Skeletal muscle satellite cell (primary cell): ENCODE data around the gene HNRNPF. TPM values are rescaled to one million over a fixed set of nuclear protein-coding genes. Genes with fewer than 3 reads are reported as not detected.
A peak's percentile ranks its signal among the peaks of the same experiment; 100 is the strongest.
"Not testable (repeated sequence)": the region's sequence is repeated elsewhere in the genome, so short reads cannot be mapped to it uniquely, and the experiment has no call there.

ENCODE experiments used
- H3K27me3 ChIP-seq: 2 replicates; pipeline ENCODE4 v1.7.0; 2013; ENCODE audit warnings: low read length; ENCODE audit not compliant: control insufficient read depth, insufficient read depth
- H3K36me3 ChIP-seq: 2 replicates; pipeline ENCODE4 v1.7.0; 2013; ENCODE audit warnings: mild to moderate bottlenecking, control low read depth, low read length; ENCODE audit not compliant: insufficient read depth
- H3K4me1 ChIP-seq: 2 replicates; pipeline ENCODE4 v1.7.0; 2013; ENCODE audit warnings: low read length; ENCODE audit not compliant: control insufficient read depth, insufficient read depth
- H3K4me2 ChIP-seq: 2 replicates; pipeline ENCODE4 v1.7.0; 2013; ENCODE audit warnings: mild to moderate bottlenecking, low read length
- H3K4me3 ChIP-seq: 2 replicates; pipeline ENCODE4 v1.7.0; 2013; ENCODE audit warnings: low read length
- H3K9ac ChIP-seq: 2 replicates; pipeline ENCODE4 v1.7.0; 2013; ENCODE audit warnings: mild to moderate bottlenecking, low read depth, low read length, moderate library complexity
- H3K9me3 ChIP-seq: replicated peaks from 2 replicates; pipeline ENCODE4 v1.7.0; 2013; ENCODE audit warnings: mild to moderate bottlenecking, control low read depth, low read length
- small RNA-seq: library from RNA; depleted of rRNA; stranded (forward); fragments of <200 nt; gene quantifications from one replicate; pipeline ENCODE3, GENCODE V24; 2012

Gene HNRNPF

DNA sequence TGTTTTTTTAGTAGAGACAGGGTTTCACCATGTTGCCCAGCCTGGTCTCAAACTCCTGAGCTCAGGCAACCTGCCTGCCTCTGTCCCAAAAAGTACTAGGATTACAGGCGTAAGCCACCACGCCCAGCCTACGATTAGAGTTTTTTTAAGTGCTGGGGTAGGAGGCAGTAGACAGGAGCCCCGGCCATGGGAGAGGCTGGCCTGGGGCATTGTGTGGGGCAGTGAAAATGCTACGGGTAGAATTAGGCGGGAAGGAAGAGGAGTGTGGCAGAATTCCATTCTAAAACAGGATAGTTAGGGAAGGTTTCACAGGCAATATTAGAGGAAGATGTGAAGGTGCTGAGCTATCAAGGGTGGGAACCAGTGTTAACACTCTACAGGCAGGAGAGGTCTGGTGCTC lies 68.9 kb downstream of the HNRNPF start:
- H3K27me3 ChIP-seq, result peaks cover 42% of the 10 kb centered on the region
- no peaks in the 10 kb centered on the region for H3K4me1 ChIP-seq
- no peaks in the 10 kb centered on the region for H3K36me3 ChIP-seq
- no peak overlapping the region for H3K9ac ChIP-seq
- H3K4me2 ChIP-seq, result no peak overlapping the region
- H3K4me3 ChIP-seq, result no peak overlapping the region
- no peaks in the 10 kb centered on the region for H3K9me3 ChIP-seq

DNA sequence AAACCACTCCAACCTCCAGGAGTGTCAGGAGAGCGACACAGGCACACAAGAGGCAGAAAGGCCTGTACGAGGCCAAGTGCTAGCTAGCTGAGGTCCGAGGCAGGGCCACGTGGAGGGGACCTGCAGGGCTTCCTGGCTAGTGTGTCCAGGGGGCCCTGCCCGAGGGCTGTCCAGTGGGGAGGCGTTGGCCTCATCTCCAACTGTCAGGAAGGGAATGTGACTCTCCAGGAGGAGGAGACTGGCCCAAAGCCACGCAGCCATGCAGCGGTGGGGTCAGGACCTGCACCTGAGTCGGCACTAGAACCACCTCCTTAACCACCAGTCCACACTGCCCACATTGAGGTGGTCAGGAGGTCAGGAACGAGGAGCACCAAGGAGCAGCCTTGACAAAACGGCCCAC lies 69.8 kb downstream of the HNRNPF start:
- H3K36me3 ChIP-seq, result no peaks in the 10 kb centered on the region
- H3K4me2 ChIP-seq, result no peak overlapping the region
- H3K9me3 ChIP-seq, result no peaks in the 10 kb centered on the region
- no peak overlapping the region for H3K9ac ChIP-seq
- peaks cover 42% of the 10 kb centered on the region for H3K27me3 ChIP-seq
- H3K4me3 ChIP-seq, result no peak overlapping the region
- no peaks in the 10 kb centered on the region for H3K4me1 ChIP-seq

DNA sequence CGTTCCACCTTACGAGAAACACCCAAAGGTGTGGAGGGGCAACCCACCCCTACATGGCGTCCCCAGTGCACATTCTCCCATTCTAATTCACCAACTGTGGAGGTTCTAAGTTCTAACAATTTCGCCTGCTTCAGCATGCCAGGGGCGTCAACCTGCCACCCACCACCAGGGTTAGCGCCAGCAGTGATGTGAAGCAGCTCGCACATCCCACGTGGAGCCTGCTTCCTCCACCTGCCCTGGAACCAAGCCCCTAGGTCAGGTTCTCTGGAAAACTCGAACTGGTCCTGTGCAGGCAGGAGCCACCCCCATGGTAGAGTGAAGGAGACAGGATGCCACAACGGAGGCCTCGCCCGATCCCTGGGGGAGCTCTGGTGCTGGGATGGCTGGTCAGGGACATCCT lies 70.9 kb downstream of the HNRNPF start:
- Histone ChIP-seq H3K4me2 (no peak overlapping the region), H3K27me3 (peaks cover 42% of the 10 kb centered on the region)

GRCh38 chr10:43337536-43337935 lies 71.5 kb downstream of the HNRNPF start:
- not testable (repeated sequence) for H3K9ac ChIP-seq, H3K4me1 ChIP-seq, H3K36me3 ChIP-seq, H3K9me3 ChIP-seq, H3K4me3 ChIP-seq, H3K4me2 ChIP-seq
- H3K27me3 ChIP-seq, result peaks cover 45% of the 10 kb centered on the region

More for the DNA sequence above, 70.9 kb downstream of the HNRNPF start:
- Histone ChIP-seq H3K36me3 (no peaks in the 10 kb centered on the region), H3K4me1 (no peaks in the 10 kb centered on the region), H3K9me3 (no peaks in the 10 kb centered on the region), H3K4me3 (no peak overlapping the region), H3K9ac (no peak overlapping the region)

DNA sequence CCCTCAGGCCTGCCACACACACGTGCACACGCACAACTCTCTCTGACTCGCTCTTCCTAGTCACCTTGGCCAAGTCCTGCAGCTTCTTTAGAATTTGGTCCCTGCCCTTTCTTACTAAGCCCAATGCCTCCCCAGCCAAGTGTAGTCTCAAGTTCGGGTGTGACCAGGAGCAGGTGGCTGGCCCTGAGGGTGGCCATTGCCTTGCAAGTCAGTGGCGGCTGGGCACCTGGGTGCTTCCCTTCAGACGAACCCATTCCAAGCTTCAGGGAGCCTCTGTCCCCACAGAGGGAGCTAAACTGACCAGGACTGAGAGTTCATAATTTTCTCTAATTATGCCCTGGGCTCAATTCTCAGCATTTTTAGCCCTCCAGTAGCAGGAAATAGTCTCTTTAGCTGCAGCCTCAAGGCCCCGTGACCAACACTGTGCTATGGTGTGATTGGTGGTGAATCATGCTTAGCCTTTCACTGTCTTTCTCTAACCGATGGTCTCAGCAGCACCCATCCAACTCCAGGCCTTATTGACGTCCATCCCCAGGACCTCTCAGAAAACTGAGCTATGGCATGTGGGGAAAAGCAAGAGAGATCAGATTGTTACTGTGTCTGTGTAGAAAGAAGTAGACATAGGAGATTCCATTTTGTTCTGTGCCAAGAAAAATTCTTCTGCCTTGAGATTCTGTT lies 72.2 kb downstream of the HNRNPF start:
- peaks cover 51% of the 10 kb centered on the region for H3K27me3 ChIP-seq
- no peak overlapping the region for H3K4me3 ChIP-seq
- no peaks in the 10 kb centered on the region for H3K4me1 ChIP-seq
- H3K9me3 ChIP-seq, result no peaks in the 10 kb centered on the region
- no peak overlapping the region for H3K4me2 ChIP-seq
- no peaks in the 10 kb centered on the region for H3K36me3 ChIP-seq
- H3K9ac ChIP-seq, result no peak overlapping the region

DNA sequence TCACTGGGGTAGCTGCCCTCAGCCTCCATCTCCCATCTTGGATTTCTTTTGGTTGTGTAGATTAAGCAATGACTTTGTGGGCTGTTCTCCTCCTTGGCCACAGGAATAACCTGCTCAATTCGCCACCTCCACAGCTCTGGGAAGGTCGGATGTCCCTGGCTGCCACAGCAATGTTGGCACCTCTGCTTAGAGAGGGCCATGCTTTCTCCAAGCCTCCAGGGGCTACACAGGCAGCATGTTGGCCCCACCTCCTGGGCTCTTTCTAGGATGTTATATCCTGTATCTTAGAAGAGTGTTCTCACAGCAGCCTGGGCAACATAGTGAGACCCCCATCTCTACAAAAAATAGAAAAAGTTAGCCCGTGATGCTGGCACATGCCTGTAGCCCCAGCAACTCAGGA lies 72.9 kb downstream of the HNRNPF start:
- H3K9me3 ChIP-seq, result no peaks in the 10 kb centered on the region
- no peak overlapping the region for H3K4me3 ChIP-seq
- no peaks in the 10 kb centered on the region for H3K4me1 ChIP-seq
- no peak overlapping the region for H3K4me2 ChIP-seq
- no peaks in the 10 kb centered on the region for H3K36me3 ChIP-seq
- no peak overlapping the region for H3K9ac ChIP-seq
- H3K27me3 ChIP-seq, result peaks cover 53% of the 10 kb centered on the region

Small RNA genes within 50 kb of the gene (small RNA-seq; reads per million reads assigned to genes)
- not detected for gene RNU6ATAC11P
- gene RNU7-193P, result not detected
- 1.1 reads per million, percentile 38 among the genes with 10 or more reads in this experiment for gene SNORD3J
